Epithelial cell of proximal tubule (primary cell): ENCODE data around the gene TBX20. TPM values are rescaled to one million over a fixed set of nuclear protein-coding genes. Genes with fewer than 3 reads are reported as not detected.
A peak's percentile ranks its signal among the peaks of the same experiment; 100 is the strongest.

Source experiments
- DNase-seq: peaks from one replicate; pipeline ENCODE4 v3.0.0-alpha.2; 2011; ENCODE audit warnings: low read depth
- H3K4me3 ChIP-seq: 2 replicates; pipeline ENCODE4 v1.5.1; 2011; ENCODE audit warnings: low read depth, mild to moderate bottlenecking, low read length
- CTCF ChIP-seq: conservative IDR thresholded peaks from 2 replicates; pipeline ENCODE4 v1.5.1; 2012; ENCODE audit warnings: low read depth, mild to moderate bottlenecking, low read length
- total RNA-seq: library from RNA; depleted of rRNA; stranded (reverse); fragments of >200 nt; gene quantifications from 2 replicates; pipeline ENCODE4 v1.2.3, GENCODE V29; 2015

TBX20 gene
- total RNA-seq, 1 donor from 2014 or later: 0.69 TPM

DNA sequence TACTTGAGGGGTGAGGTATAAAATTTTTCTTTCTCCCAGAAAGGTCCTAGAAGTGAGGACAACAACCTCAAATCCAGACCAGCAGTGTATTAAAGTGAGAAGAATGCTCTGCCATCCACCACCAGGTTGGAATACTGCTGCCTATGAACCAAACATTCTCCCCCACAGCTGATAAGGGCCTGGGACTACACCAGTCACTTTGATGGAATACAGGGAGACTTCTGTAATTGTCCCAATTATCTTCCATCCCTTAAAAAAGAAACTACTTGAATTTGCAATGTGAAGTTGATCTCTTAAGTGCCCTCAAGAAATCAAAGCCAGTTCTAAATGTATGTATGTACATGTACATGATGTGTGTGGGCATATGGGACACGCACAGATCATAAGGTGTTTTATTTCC lies 3.0 kb downstream of the TBX20 start:
- DNase-seq: no peak

DNA sequence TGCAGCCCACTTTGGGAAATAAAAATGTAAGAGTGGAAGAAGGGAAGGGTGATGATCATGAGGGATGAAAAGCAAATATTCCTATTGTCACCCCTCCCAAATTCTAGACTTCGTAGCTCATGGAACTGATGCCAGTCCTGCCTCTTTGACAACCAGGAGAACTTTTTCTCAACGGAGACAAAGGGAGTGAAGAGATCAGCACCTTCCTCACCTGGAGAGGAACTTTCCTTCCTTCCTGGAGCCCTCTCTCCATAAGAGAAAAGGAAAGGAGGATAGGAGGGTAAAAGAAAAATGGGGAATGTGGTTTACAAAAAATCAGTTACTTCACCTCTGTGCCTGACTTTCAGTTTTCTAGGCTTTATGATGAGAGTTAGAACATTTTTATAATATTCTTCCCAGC lies 3.4 kb downstream of the TBX20 start:
- TF ChIP-seq CTCF: no peak

More for the DNA sequence above, 3.0 kb downstream of the TBX20 start:
- TF ChIP-seq CTCF: no peak
- no peak overlapping the region for H3K4me3 ChIP-seq

DNA sequence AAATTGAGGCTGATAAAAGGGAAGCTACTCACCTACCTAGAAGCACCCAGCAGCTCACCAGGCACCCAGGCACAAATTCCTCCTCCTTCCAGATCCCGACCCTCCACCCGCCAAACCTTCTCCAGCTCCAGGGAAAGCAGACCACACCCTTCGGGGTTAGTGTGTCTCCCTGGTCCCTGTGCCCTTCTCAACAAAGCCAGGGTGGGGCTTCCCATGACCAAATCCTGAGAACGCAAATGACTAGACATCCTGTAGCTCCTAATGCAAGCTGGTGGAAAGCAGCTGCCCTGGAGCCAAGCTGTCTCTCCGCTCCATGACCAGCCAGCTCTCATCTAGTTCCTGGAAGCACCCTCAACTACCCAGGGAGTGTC lies 4.4 kb downstream of the TBX20 start:
- no peak for TF ChIP-seq CTCF
- DNase-seq: no peak

More for the DNA sequence above, 3.4 kb downstream of the TBX20 start:
- no peak overlapping the region for H3K4me3 ChIP-seq
- DNase-seq: no peak

DNA sequence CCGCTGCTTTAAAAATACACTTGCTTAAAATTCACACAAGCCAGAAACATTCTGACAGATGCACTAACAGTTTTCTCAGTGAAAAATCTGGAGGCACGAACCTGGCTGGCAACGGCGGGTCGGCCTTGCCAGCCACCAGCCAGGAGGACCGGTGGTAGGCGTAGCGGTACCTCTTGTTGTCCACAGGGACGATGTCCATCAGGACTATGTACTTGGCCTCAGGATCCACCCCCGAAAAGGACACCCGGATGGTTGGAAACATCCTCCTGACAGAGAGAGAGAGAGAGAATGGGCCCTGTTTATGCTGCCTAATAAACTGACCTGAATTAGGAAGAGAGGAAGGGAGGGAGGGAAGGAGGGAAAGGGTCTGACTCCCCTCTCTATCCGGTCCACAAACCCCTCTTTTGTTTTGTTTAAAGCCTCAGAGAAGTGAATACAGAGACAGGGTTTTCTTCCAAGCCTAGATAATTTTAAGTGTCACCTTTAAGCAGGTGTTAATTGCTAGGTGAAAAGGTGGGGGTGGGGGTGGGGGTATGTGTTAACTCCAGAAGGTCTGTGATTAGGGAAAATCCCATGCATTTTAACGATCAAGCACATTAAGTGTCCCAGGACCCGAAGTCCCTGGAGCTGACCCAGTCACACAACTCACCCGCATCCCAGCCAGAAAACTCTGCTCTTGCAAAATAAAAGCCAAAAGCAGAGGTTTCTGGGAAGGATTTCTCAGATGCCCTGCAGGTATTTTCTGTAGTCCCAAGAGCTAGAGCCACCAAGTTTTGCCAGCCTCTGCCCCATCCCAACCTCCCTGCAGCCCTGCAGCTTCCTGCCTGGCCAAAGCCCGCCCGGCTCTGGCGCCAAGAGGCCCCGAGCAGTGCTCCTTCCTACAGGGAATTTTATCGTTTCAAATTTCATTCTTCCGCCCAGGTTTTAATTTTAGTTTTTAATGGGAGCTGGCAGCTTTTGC lies 5.0 kb downstream of the TBX20 start:
- no peak for DNase-seq

More for the DNA sequence above, 4.4 kb downstream of the TBX20 start:
- H3K4me3 ChIP-seq: no peak overlapping the region

GRCh38 chr7:35246819-35247218 lies 7.1 kb downstream of the TBX20 start:
- H3K4me3 ChIP-seq: no peak overlapping the region
- TF ChIP-seq CTCF: no peak
- no peak for DNase-seq

More for the DNA sequence above, 5.0 kb downstream of the TBX20 start:
- H3K4me3 ChIP-seq: no peak overlapping the region
- TF ChIP-seq CTCF: no peak

GRCh38 chr7:35241884-35242283 lies 12.0 kb downstream of the TBX20 start:
- peak; percentile 71 for TF ChIP-seq CTCF
- DNase-seq: no peak
- H3K4me3 ChIP-seq: no peak overlapping the region
